IPS DF 19.7 (cell line): ENCODE results near the gene GMDS.

ENCODE experiments used
- DNase-seq: peaks from one replicate; pipeline ENCODE4 v3.0.0-alpha.2; 2013; ENCODE audit warnings: low read depth, low spot score

GMDS gene

GRCh38 chr6:2178125-2178524, 67.3 kb downstream of the GMDS start:
- DNase-seq: no peak

GRCh38 chr6:2175825-2176224, 69.6 kb downstream of the GMDS start:
- no peak for DNase-seq

GRCh38 chr6:2173203-2173961, 72.0 kb downstream of the GMDS start:
- DNase-seq: no peak

GRCh38 chr6:2171728-2172127, 73.7 kb downstream of the GMDS start:
- no peak for DNase-seq

- DNase-seq: no peak
Observed at GRCh38 chr6:2168480-2168879, 76.9 kb downstream of the GMDS start.

- no peak for DNase-seq
Observed at GRCh38 chr6:2166717-2167116, 78.7 kb downstream of the GMDS start.

- DNase-seq: no peak
Observed at GRCh38 chr6:2165286-2165685, 80.1 kb downstream of the GMDS start.

- no peak for DNase-seq
Observed at GRCh38 chr6:2164481-2164880, 80.9 kb downstream of the GMDS start.

GRCh38 chr6:2162079-2162445, 83.3 kb downstream of the GMDS start:
- DNase-seq: no peak

GRCh38 chr6:2158596-2159271, 86.7 kb downstream of the GMDS start:
- DNase-seq: peak; percentile 77

GRCh38 chr6:2157441-2158127, 87.8 kb downstream of the GMDS start:
- DNase-seq: no peak

GRCh38 chr6:2155206-2155605, 90.2 kb downstream of the GMDS start:
- DNase-seq: no peak

- no peak for DNase-seq
Observed at GRCh38 chr6:2149361-2150006, 95.9 kb downstream of the GMDS start.

- DNase-seq: no peak
Observed at GRCh38 chr6:2148748-2149147, 96.7 kb downstream of the GMDS start.

GRCh38 chr6:2147766-2148448, 97.5 kb downstream of the GMDS start:
- DNase-seq: no peak

GRCh38 chr6:2147261-2147660, 98.1 kb downstream of the GMDS start:
- DNase-seq: no peak

GRCh38 chr6:2144210-2144609, 101.2 kb downstream of the GMDS start:
- DNase-seq: no peak

GRCh38 chr6:2141644-2142290, 103.6 kb downstream of the GMDS start:
- DNase-seq: no peak

GRCh38 chr6:2140438-2141128, 104.8 kb downstream of the GMDS start:
- peak; percentile 54 for DNase-seq

- DNase-seq: no peak
Observed at GRCh38 chr6:2135401-2135800, 110.0 kb downstream of the GMDS start.

GRCh38 chr6:2134554-2134953, 110.9 kb downstream of the GMDS start:
- no peak for DNase-seq
